HUES64 (cell line): ENCODE results near the gene MAPK14.

ENCODE experiments used
- H3K27ac ChIP-seq: 2 replicates; pipeline ENCODE4 v1.7.0; 2013; ENCODE audit warnings: low read depth, low read length, inconsistent platforms
- H3K27me3 ChIP-seq: 2 replicates; pipeline ENCODE4 v1.6.1; 2013; ENCODE audit warnings: mild to moderate bottlenecking, low read length; ENCODE audit not compliant: insufficient read depth
- H3K36me3 ChIP-seq: 2 replicates; pipeline ENCODE4 v1.6.1; 2013; ENCODE audit warnings: mild to moderate bottlenecking, low read length; ENCODE audit not compliant: insufficient read depth
- H3K4me1 ChIP-seq: 2 replicates; pipeline ENCODE4 v1.6.1; 2013; ENCODE audit warnings: mild to moderate bottlenecking, low read length, moderate library complexity; ENCODE audit not compliant: insufficient read depth
- H3K4me3 ChIP-seq: 2 replicates; pipeline ENCODE4 v1.5.1; 2013; ENCODE audit warnings: mild to moderate bottlenecking, low read length, moderate library complexity
- H3K9ac ChIP-seq: 2 replicates; pipeline ENCODE4 v1.6.1; 2013; ENCODE audit warnings: mild to moderate bottlenecking, low read depth, low read length
- H3K9me3 ChIP-seq: 2 replicates; pipeline ENCODE4 v1.6.1; 2013; ENCODE audit warnings: low read depth, low read length; ENCODE audit not compliant: insufficient read depth
- WGBS: fragments of 150-250, 120-280 bp; methylation state at CpG from one replicate; pipeline ENCODE4 v1.1.7; 2013; ENCODE audit warnings: missing lambda C conversion rate; 5-methylcytosine and 5-hydroxymethylcytosine counted together

MAPK14 gene

GRCh38 chr6:36116943-36117342, 89.3 kb downstream of the MAPK14 start:
- H3K27ac ChIP-seq: no peak overlapping the region
- H3K9me3 ChIP-seq: no peaks in the 10 kb centered on the region
- no peaks in the 10 kb centered on the region for H3K27me3 ChIP-seq
- WGBS: 88% methylated on average over 2 of the region's 2 CpGs
- peaks cover 7% of the 10 kb centered on the region; the same call in 1 of the 2 replicates for H3K4me1 ChIP-seq
- H3K9ac ChIP-seq: no peak overlapping the region
- H3K36me3 ChIP-seq: no peaks in the 10 kb centered on the region
- H3K4me3 ChIP-seq: no peak overlapping the region

GRCh38 chr6:36117658-36118549, 90.3 kb downstream of the MAPK14 start:
- Histone ChIP-seq H3K9ac (no peak overlapping the region), H3K4me3 (no peak overlapping the region), H3K36me3 (no peaks in the 10 kb centered on the region), H3K9me3 (no peaks in the 10 kb centered on the region), H3K27ac (no peak overlapping the region), H3K4me1 (peaks cover 7% of the 10 kb centered on the region; the same call in 1 of the 2 replicates), H3K27me3 (no peaks in the 10 kb centered on the region)
- WGBS: 91% methylated on average over 8 of the region's 8 CpGs

- Histone ChIP-seq H3K9me3 (no peaks in the 10 kb centered on the region), H3K4me3 (no peak overlapping the region), H3K9ac (no peak overlapping the region), H3K4me1 (peaks cover 7% of the 10 kb centered on the region; the same call in 1 of the 2 replicates), H3K27ac (no peak overlapping the region), H3K36me3 (no peaks in the 10 kb centered on the region), H3K27me3 (no peaks in the 10 kb centered on the region)
- WGBS: 84% methylated on average over 4 of the region's 4 CpGs
These were observed 91.0 kb downstream of the MAPK14 start for GRCh38 chr6:36118550-36119107.

- Histone ChIP-seq H3K27ac (no peak overlapping the region), H3K36me3 (no peaks in the 10 kb centered on the region), H3K9ac (no peak overlapping the region), H3K4me1 (peaks cover 7% of the 10 kb centered on the region; the same call in 1 of the 2 replicates), H3K9me3 (no peaks in the 10 kb centered on the region), H3K4me3 (no peak overlapping the region), H3K27me3 (no peaks in the 10 kb centered on the region)
- 95% methylated on average over 4 of the region's 4 CpGs for WGBS
These were observed 91.6 kb downstream of the MAPK14 start for GRCh38 chr6:36119209-36119608.

GRCh38 chr6:36120018-36120417, 92.4 kb downstream of the MAPK14 start:
- Histone ChIP-seq H3K4me1 (peaks cover 7% of the 10 kb centered on the region; the same call in 1 of the 2 replicates), H3K9ac (no peak overlapping the region), H3K9me3 (no peaks in the 10 kb centered on the region), H3K4me3 (no peak overlapping the region), H3K27ac (no peak overlapping the region), H3K36me3 (no peaks in the 10 kb centered on the region), H3K27me3 (no peaks in the 10 kb centered on the region)
- 93% methylated on average over 6 of the region's 6 CpGs for WGBS

- no peak overlapping the region for H3K27ac ChIP-seq
- 66% methylated on average over 10 of the region's 10 CpGs for WGBS
These were observed 92.9 kb downstream of the MAPK14 start for GRCh38 chr6:36120539-36120938.

GRCh38 chr6:36120979-36121786, 93.6 kb downstream of the MAPK14 start:
- Histone ChIP-seq H3K9me3 (no peaks in the 10 kb centered on the region), H3K27ac (no peak overlapping the region), H3K36me3 (no peaks in the 10 kb centered on the region), H3K9ac (no peak overlapping the region), H3K4me3 (no peak overlapping the region), H3K27me3 (no peaks in the 10 kb centered on the region), H3K4me1 (peaks cover 7% of the 10 kb centered on the region; the same call in 1 of the 2 replicates)
- WGBS: 57% methylated on average over 13 of the region's 13 CpGs

More at GRCh38 chr6:36120539-36120938, 92.9 kb downstream of the MAPK14 start:
- no peak overlapping the region for H3K9ac ChIP-seq
- no peaks in the 10 kb centered on the region for H3K9me3 ChIP-seq
- peaks cover 7% of the 10 kb centered on the region; the same call in 1 of the 2 replicates for H3K4me1 ChIP-seq
- H3K27me3 ChIP-seq: no peaks in the 10 kb centered on the region
- H3K4me3 ChIP-seq: no peak overlapping the region
- H3K36me3 ChIP-seq: no peaks in the 10 kb centered on the region

- Histone ChIP-seq H3K4me1 (peaks cover 7% of the 10 kb centered on the region; the same call in 1 of the 2 replicates), H3K36me3 (no peaks in the 10 kb centered on the region)
- 95% methylated on average over 4 of the region's 4 CpGs for WGBS
These were observed 94.3 kb downstream of the MAPK14 start for GRCh38 chr6:36121787-36122494.

GRCh38 chr6:36122495-36123269, 95.1 kb downstream of the MAPK14 start:
- Histone ChIP-seq H3K4me1 (peaks cover 7% of the 10 kb centered on the region; the same call in 1 of the 2 replicates), H3K4me3 (no peak overlapping the region), H3K27me3 (no peaks in the 10 kb centered on the region), H3K9me3 (no peaks in the 10 kb centered on the region), H3K36me3 (no peaks in the 10 kb centered on the region), H3K27ac (no peak overlapping the region), H3K9ac (no peak overlapping the region)
- WGBS: 86% methylated on average over 11 of the region's 11 CpGs

More at GRCh38 chr6:36121787-36122494, 94.3 kb downstream of the MAPK14 start:
- H3K27me3 ChIP-seq: no peaks in the 10 kb centered on the region
- H3K4me3 ChIP-seq: no peak overlapping the region
- H3K9ac ChIP-seq: no peak overlapping the region
- no peak overlapping the region for H3K27ac ChIP-seq
- H3K9me3 ChIP-seq: no peaks in the 10 kb centered on the region
